GM12878 (cell line): Measurements from ENCODE around the gene SYT1. TPM values are rescaled to one million over a fixed set of nuclear protein-coding genes. Genes with fewer than 3 reads are reported as not detected.

ENCODE experiments used
- ATAC-seq: fragments of 200-7000 bp; cut with Tn5 transposase; 3 replicates; pipeline ENCODE4 v1.9.1; 2020; ENCODE audit warnings: mild to moderate bottlenecking, moderate library complexity
- BruUV-seq: library from RNA; stranded (reverse); fragments of 400-500 nt; replicated peaks from 2 replicates; lab custom pipeline; 2021; lab: Mats Ljungman, UMichigan
- CTCF ChIA-PET: fragments of 300-600 bp; sonication (Branson Sonifier 250); formaldehyde crosslinking; extraction: SDS; loops from one replicate; lab custom pipeline; 2021; ENCODE audit warnings: inconsistent platforms; lab: Yijun Ruan, JAX
- POLR2A ChIA-PET: fragments of 350-600 bp; formaldehyde crosslinking; extraction: SDS; loops from one replicate; lab custom pipeline; 2021; ENCODE audit warnings: inconsistent platforms; lab: Charles Lee
- RAD21 ChIA-PET: fragments of 300-600 bp; sonication (Branson Sonifier 250); formaldehyde crosslinking; loops from one replicate; lab custom pipeline; 2023; ENCODE audit warnings: antibody characterized with exemption; ENCODE audit not compliant: unreplicated experiment; lab: Charles Lee
- SMC1A ChIA-PET: fragments of 300-600 bp; sonication (Branson Sonifier 250); formaldehyde crosslinking; loops from one replicate; lab custom pipeline; 2023; ENCODE audit not compliant: unreplicated experiment, uncharacterized antibody; lab: Charles Lee
- DNase-seq: peaks from one replicate; pipeline ENCODE4 v3.0.0-alpha.2; 2011; ENCODE audit warnings: low read depth, low spot score
- FAIRE-seq: peaks from 3 replicates; lab custom pipeline; 2011; peaks lifted over from hg19 to GRCh38; lab: Jason Lieb, UNC
- H2AFZ ChIP-seq: 2 replicates; pipeline ENCODE4 v1.6.0; 2011; ENCODE audit warnings: low read depth, low read length, control low read depth; ENCODE audit not compliant: control insufficient read depth
- H3K27ac ChIP-seq: 2 replicates; pipeline ENCODE4 v1.5.1; 2011; ENCODE audit warnings: control low read depth; ENCODE audit not compliant: control insufficient read depth, insufficient read depth
- H3K27me3 ChIP-seq, 2 experiments: replicated peaks in 1 of 2; 2 replicates each; pipeline versions ENCODE4 v1.6.0 to v1.6.1; 2011; ENCODE audit warnings: low read length in 1 of 2; ENCODE audit not compliant: control insufficient read depth in 2 of 2, insufficient read depth in 2 of 2
- H3K36me3 ChIP-seq, 2 experiments: 2 replicates each; pipeline ENCODE4 v1.5.1; 2011; ENCODE audit warnings: low read length in 1 of 2; ENCODE audit not compliant: control insufficient read depth in 2 of 2, insufficient read depth in 2 of 2
- H3K4me1 ChIP-seq: 2 replicates; pipeline ENCODE4 v1.6.1; 2011; ENCODE audit warnings: mild to moderate bottlenecking, low read length, moderate library complexity, mixed read lengths; ENCODE audit not compliant: control insufficient read depth, insufficient read depth
- H3K4me2 ChIP-seq: 2 replicates; pipeline ENCODE4 v1.6.0; 2011; ENCODE audit warnings: control low read depth; ENCODE audit not compliant: control insufficient read depth, insufficient read depth
- H3K4me3 ChIP-seq: fragments of 200-600 bp; sonication (generic); 2 replicates; pipeline ENCODE4 v1.5.1; 2016
- H3K79me2 ChIP-seq: 2 replicates; pipeline ENCODE4 v1.6.0; 2011; ENCODE audit warnings: low read length; ENCODE audit not compliant: control insufficient read depth, insufficient read depth
- H3K9ac ChIP-seq: 2 replicates; pipeline ENCODE4 v1.8.0; 2011; ENCODE audit warnings: low read length, control low read depth, mixed read lengths; ENCODE audit not compliant: control insufficient read depth, insufficient read depth
- H3K9me3 ChIP-seq: replicated peaks from 3 replicates; pipeline ENCODE4 v1.5.1; 2011; ENCODE audit warnings: mild to moderate bottlenecking, low read length; ENCODE audit not compliant: control insufficient read depth, insufficient read depth
- H4K20me1 ChIP-seq: 2 replicates; pipeline ENCODE4 v1.6.0; 2011; ENCODE audit not compliant: control insufficient read depth, insufficient read depth
- BHLHE40 ChIP-seq, 2 experiments: fragments of 450-650 bp in 1 of 2; IDR thresholded peaks; 2 replicates each; pipeline ENCODE4 v1.6.1; 2011 to 2017; ENCODE audit warnings: low read depth in 2 of 2, borderline replicate concordance in 1 of 2, improper control_type of control experiment in 1 of 2, low read length in 1 of 2, mild to moderate bottlenecking in 1 of 2
- CBX3 ChIP-seq: fragments of 200-600 bp; sonication (generic); IDR thresholded peaks from 2 replicates; pipeline ENCODE4 v1.6.1; 2016; ENCODE audit warnings: low read depth, borderline replicate concordance
- CHD2 ChIP-seq: IDR thresholded peaks from 2 replicates; pipeline ENCODE4 v1.6.1; 2011; ENCODE audit warnings: low read depth, low read length, improper control_type of control experiment, borderline replicate concordance
- CREB1 ChIP-seq: IDR thresholded peaks from 2 replicates; pipeline ENCODE4 v1.6.1; 2012; ENCODE audit warnings: low read depth, mild to moderate bottlenecking, inconsistent platforms
- FOS ChIP-seq: IDR thresholded peaks from 3 replicates; pipeline ENCODE4 v1.6.1; 2011; ENCODE audit warnings: borderline replicate concordance; ENCODE audit not compliant: insufficient read length; ENCODE audit errors: extremely low read depth
- IKZF1 ChIP-seq: fragments of 450-650 bp; conservative IDR thresholded peaks from 2 replicates; pipeline ENCODE4 v1.6.1; 2017; ENCODE audit warnings: antibody characterized with exemption, mild to moderate bottlenecking
- MYC ChIP-seq: IDR thresholded peaks from 2 replicates; pipeline ENCODE4 v1.6.1; 2011; ENCODE audit warnings: mild to moderate bottlenecking, low read length, moderate library complexity, inconsistent platforms; ENCODE audit not compliant: insufficient read depth, insufficient replicate concordance, insufficient read length, severe bottlenecking
- whole genome bisulfite sequencing: methylation state at CpG from one replicate; pipeline ENCODE4 v1.1.6; 2016; ENCODE audit warnings: low lambda C conversion rate; ENCODE audit not compliant: insufficient replicate concordance, insufficient coverage; ENCODE audit errors: missing lambda C conversion rate; 5-methylcytosine and 5-hydroxymethylcytosine counted together
- in situ Hi-C: fragments of 300-500 bp; cut with MboI; formaldehyde crosslinking; loops from 9 replicates; pipeline ENCODE4 v1.14.3; 2018; ENCODE audit warnings: mixed read lengths
- intact Hi-C: fragments of 100-400 bp; cut with micrococcal nuclease; formaldehyde crosslinking; loops from one replicate; pipeline ENCODE4 v1.14.2; 2022; ENCODE audit not compliant: unreplicated experiment
- polyA plus RNA-seq, 11 experiments: library from polyadenylated mRNA; depleted of rRNA in 4 of 11; unstranded in 6 of 11; stranded (reverse) in 5 of 11; fragments of >200 nt; fragmentation: Nextera tagmentation in 4 of 11; fragmentation: Illumina TruSeq in 1 of 11; extraction: Ambion mirVana in 4 of 11; extraction: Trizol in 1 of 11; gene quantifications; 1 replicate in 1 of 11; 2 replicates in 10 of 11; pipeline versions ENCODE4 v1.2.1 to v1.2.3, GENCODE V29; 2011 to 2016; ENCODE audit warnings: inconsistent platforms in 2 of 11, missing spikeins in 2 of 11, low read depth in 1 of 11
- total RNA-seq, 4 experiments: library from RNA; depleted of rRNA in 3 of 4; stranded (reverse); fragments of >200 nt in 3 of 4; fragmentation: Illumina TruSeq in 1 of 4; extraction: Trizol in 1 of 4; gene quantifications; 2 replicates each; pipeline versions ENCODE4 v1.2.1 to v1.2.3, GENCODE V29; 2013 to 2021
- TF ChIP-seq, protein P1 (sequence below): fragments of 450-650 bp; IDR thresholded peaks from 2 replicates; pipeline ENCODE4 v1.6.1; 2017; ENCODE audit warnings: antibody characterized with exemption, mild to moderate bottlenecking, moderate library complexity

The SYT1 gene
- total and polyA plus RNA-seq, 10 of the 15 experiments (the other 5 are each of a cell fraction or from before 2014, with no cell fraction given): 0.10 to 0.28 TPM; not detected in 8

DNA sequence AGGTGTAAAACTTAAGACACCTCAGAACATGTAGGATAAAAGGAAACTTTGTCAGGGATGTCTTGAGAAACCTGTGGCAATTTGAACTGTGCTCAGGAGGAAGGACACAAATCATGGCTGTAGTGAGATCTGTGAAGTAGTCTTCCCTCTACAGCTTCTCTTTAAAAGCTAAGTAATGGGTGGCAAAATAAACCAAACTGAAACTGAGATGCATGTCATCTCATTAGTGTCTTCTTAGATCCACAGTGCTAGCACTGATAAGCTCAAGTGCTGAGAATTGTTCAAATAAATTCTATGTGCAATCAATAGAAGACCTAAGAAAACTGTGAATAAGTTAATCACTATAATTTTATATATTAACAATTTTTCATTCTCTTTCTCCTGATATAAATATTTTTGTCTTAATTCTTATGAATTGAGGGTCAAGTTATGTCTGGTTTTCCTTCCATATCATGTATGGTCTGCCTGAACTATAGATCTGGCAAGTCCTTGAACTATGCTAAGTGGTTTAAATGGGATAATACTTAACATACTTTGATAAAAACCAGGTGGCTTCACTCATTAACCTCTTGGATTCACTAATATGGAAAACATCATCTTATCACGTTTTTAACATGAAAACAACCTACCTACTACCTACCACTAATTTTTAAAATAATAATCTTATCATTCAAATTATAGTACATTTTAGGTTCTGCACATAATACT is 27.2 kb downstream of the SYT1 start:
- Histone ChIP-seq H3K4me2 (no peak overlapping the region), H3K27ac (no peak overlapping the region), H3K4me1 (no peaks in the 10 kb centered on the region), H3K36me3 (no peaks in the 10 kb centered on the region), H3K79me2 (no peaks in the 10 kb centered on the region), H3K9me3 (no peaks in the 10 kb centered on the region), H2AFZ (no peak overlapping the region), H3K4me3 (no peak overlapping the region), H3K27me3 (no peaks in the 10 kb centered on the region; a peak in 1 of 4 replicates)
- POLR2A ChIA-PET: no interaction called here
- ATAC-seq: no peak
- intact Hi-C loops: no loop called here
- RAD21 ChIA-PET: no interaction called here
- BruUV-seq: no TSS peak
- TF ChIP-seq CBX3 (no peak), IKZF1 (no peak), BHLHE40 (IDR thresholded peaks at IDR 0.05; ENCODE audit: borderline replicate concordance in 1 of 2, low read depth in 2 of 2, low read length in 1 of 2) (no peak), CREB1 (no peak), MYC (no peak), FOS (no peak), CHD2 (no peak)
- TF ChIP-seq, protein P1, sequence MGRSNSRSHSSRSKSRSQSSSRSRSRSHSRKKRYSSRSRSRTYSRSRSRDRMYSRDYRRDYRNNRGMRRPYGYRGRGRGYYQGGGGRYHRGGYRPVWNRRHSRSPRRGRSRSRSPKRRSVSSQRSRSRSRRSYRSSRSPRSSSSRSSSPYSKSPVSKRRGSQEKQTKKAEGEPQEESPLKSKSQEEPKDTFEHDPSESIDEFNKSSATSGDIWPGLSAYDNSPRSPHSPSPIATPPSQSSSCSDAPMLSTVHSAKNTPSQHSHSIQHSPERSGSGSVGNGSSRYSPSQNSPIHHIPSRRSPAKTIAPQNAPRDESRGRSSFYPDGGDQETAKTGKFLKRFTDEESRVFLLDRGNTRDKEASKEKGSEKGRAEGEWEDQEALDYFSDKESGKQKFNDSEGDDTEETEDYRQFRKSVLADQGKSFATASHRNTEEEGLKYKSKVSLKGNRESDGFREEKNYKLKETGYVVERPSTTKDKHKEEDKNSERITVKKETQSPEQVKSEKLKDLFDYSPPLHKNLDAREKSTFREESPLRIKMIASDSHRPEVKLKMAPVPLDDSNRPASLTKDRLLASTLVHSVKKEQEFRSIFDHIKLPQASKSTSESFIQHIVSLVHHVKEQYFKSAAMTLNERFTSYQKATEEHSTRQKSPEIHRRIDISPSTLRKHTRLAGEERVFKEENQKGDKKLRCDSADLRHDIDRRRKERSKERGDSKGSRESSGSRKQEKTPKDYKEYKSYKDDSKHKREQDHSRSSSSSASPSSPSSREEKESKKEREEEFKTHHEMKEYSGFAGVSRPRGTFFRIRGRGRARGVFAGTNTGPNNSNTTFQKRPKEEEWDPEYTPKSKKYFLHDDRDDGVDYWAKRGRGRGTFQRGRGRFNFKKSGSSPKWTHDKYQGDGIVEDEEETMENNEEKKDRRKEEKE: no peak
- TF ChIP-seq, all 136 proteins: peak for 0
- in situ Hi-C loops: no loop called here
- WGBS: 0% methylated on average over 1 of the region's 1 CpG
- H4K20me1 ChIP-seq: no peaks in the 10 kb centered on the region
- H3K9ac ChIP-seq: no peak overlapping the region
- ChIA-PET CTCF (no interaction called here), SMC1A (interaction anchor here (0.6 to 1.1 kb wide), 3 partner anchors 197 to 481 kb away, joined by 3 read pairs; no protein-coding TSS in a partner anchor)
- no peak for FAIRE-seq
- DNase-seq: no peak
